Stimulated activated CD4-positive, alpha-beta T cell treated with anti-CD3 and anti-CD28 coated beads, Interleukin-1b, Interleukin-23, amount 100 ng/mL, for 4 hours (primary cell): ENCODE measurements around the gene TNRC6B.
A peak's percentile ranks its signal among the peaks of the same experiment; 100 is the strongest.
"Not testable (repeated sequence)": the region's sequence is repeated elsewhere in the genome, so short reads cannot be mapped to it uniquely, and the experiment has no call there.

ENCODE experiments used
- DNase-seq, 2 donors: peaks; one replicate each; pipeline ENCODE4 v3.0.0-alpha.2; 2020; ENCODE audit warnings: low read depth in 2 of 2

The TNRC6B gene

DNA sequence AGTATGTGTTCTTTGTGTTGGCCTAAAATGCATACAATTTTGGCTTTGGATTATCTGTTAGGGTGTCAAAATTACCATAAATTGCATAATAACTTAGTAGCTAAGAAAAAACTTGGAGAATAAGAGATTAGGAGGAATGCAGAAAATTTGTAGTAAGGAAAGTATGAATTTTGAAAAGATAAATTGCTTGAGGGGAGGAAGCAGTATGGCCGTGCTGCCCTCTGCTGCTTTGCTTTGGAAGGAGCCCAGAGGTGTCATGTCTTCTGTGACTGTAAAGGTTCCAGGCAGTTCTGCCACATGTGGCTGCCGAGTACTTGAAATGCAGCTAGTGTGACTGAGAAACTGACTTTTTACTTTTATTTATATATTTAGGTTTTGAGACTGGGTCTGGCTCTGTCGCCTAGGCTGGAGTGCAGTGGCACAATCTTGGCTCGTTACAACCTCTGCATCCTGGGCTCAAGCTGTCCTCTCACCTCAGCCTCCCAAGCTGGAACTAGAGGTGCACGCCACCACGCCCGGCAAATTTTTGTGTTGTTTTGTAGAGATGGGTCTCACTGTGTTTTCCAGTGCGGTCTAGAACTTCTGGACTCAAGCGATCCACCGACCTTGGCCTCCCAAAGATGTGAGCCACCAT lies 170.4 kb downstream of the TNRC6B start:
- peak; percentile 56 to 58 for DNase-seq

DNA sequence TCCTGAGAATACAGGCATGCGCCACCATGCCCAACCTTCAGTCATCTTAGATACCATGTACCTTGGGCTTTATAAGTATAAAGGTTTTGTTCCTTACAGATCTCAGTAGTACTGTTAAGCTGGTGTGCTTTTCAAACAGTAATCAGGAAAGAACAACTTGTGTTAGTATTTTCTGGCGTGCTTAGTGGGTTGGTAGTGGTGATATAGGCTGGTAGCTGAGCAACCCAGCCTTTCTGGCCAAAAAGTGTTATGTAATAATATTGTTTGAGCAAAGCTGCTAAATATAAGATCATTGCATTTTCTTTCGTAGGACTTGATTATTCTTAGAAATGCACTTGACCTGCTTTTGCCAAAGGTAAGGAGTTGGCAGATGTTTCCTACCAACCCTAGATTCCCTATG lies 175.0 kb downstream of the TNRC6B start:
- DNase-seq, result no peak

DNA sequence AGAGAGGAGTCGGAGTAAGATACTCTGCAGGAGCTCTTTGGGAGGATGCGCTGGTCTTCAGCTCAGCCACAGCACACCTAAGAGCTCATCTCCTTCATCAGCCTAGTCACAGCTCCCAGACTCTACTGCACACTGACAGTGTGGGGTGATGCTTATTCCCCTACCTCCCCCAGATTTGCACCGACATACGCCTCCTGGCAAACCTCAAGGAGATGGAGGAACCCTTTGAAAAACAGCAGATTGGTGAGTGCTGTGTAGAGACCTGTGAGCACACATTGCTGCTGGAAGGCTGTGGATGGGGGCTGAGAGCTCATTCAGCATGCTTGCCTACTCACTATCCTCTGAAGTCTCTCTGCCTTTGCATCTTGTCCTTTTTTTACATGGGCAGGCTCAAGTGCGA lies 183.4 kb downstream of the TNRC6B start:
- no peak for DNase-seq

DNA sequence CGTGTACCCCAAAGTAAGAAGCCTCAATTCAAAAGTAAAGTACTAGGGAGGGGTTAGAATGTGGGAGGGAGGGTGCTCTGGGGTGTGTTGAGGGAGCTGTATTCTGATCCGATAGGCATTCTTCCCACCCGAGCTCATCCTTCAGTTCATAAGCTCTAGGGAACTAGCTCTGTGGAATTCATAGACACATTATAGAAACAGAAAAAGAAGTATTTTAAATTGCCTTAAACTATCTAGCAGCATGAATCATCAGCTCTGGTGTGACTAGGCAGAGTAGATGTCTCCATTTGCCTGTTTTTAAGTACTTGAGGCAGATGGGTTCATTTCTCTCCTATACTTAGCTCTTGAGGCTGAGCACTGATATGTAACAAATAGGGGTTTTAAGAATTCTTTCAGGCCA lies 185.3 kb downstream of the TNRC6B start:
- DNase-seq, result no peak

DNA sequence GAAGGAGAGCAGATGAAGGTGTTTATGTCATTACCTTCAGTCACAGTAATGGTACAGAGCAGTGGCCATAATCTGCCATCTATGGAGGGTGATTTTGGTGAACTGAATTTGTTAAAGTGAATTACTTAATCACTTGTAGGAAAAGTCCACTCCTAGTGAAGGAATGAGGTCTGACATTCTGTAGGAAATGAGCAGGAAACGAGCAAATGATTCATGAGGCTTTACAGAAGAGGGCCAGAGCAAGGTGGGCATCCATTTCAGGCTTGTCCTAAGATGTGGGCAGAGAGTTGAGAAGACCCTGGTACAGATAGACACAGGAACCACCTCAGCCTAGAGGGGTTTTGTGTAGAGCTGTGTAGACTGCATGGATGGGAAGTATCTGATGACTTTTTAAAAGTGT lies 186.7 kb downstream of the TNRC6B start:
- DNase-seq, result no peak

DNA sequence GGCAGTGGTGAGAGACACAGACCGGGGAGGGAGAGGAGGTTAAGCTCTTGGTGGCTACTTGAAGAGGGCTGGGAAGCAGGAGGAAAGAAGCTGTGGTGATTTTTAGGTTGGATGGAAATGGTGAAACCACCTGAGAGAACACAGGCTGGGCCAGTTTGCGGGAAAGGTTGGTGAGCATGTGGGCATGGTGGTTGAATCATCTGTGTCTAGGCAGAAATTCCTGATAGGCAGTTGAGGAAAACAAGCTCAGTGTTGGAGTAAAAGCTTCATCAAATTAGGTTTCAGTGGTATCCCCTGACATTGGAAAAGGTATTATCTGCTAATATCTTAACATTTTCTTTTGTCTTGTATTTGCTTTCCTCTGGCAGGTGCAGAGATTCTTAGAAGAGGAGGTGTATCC lies 188.3 kb downstream of the TNRC6B start:
- no peak for DNase-seq

DNA sequence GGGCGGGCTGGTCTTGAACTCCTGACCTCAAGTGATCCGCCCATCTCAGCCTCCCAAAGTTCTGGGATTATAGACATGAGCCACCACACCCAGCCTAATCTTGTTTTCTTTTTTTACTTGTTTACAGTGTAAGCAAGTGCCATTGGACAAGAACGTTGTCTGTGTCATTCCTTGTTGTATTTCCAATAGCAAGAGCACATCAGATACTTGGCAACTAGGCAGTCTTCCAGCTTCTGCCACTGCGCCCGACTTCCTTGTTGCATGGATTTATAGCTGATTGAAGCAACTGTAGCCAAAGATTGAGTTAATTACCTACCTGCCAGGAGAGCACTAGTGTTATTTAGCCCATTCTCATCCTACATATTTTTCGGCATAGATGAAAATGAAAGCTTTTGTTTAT lies 189.6 kb downstream of the TNRC6B start:
- no peak for DNase-seq

DNA sequence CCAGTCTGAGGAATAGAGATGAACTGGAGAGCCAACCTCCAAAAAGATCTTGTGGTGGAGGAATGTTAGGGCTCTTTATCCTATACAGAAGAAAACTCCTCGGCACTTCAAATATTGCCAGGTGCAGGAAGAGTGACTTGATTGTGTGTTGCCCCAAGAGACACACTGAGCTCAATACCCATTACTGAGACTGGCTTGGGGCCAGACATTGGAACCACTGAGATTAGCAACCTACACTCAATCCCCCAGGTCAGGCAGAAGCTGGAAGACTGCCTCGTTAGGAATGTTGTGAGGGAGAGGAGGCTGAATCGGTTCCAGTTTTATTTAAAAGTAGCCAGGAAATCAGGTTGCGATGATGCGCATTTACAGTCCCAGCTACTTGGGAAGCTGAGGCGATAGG lies 190.3 kb downstream of the TNRC6B start:
- no peak for DNase-seq

DNA sequence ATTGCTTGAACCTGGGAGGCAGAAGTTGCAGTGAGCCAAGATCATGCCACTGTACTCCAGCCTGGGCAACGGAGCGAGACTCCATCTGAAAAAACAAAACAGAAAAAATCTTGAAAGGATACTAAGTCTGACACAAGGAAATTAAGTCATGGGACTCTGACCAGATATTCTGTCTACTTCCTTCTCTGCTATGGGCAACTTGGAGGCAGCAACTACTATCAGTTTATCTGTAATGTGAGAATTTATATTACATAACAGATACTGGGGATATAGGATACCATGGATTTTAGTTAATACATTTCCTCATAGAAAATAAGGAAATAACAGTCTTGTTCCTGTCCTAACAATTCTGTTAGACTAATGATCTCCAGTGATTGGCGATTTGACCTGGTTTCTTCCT lies 191.1 kb downstream of the TNRC6B start:
- no peak for DNase-seq

DNA sequence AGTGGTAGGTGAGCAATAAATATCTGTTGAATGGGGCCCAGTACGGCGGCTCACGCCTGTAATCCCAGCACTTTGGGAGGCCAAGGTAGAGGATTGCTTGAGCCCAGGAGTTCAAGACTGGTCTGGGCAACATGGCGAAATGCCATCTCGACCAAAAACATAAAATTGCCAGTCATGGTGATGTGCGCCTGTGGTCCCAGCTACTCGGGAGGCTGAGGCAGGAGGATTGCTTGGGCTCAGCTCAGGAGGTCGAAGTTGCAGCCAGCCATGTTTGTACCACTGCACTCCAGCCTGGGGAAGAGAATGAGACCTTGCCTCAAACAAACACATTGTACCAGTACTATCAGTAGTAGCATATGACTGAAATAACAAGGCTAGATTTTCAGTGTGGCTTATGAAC lies 196.8 kb downstream of the TNRC6B start:
- no peak for DNase-seq

DNA sequence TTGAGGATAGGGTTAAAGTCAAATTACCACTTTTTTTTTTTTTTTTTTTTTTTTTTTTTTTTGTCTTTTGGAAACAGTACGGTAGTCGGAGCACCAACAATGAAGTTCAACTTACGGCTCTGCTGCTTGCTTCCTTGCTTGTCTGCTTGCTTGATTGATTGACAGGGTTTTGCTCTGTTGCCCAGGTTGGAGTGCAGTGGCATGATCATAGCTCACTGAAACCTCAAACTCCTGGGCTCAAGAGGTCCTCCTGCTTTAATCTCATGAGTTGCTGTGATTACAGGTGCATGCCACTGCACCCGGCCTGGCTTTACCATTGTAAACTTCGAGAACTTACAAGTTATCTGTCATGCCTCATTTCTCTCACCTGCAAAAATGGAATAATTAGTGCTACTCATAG lies 198.4 kb downstream of the TNRC6B start:
- no peak for DNase-seq

DNA sequence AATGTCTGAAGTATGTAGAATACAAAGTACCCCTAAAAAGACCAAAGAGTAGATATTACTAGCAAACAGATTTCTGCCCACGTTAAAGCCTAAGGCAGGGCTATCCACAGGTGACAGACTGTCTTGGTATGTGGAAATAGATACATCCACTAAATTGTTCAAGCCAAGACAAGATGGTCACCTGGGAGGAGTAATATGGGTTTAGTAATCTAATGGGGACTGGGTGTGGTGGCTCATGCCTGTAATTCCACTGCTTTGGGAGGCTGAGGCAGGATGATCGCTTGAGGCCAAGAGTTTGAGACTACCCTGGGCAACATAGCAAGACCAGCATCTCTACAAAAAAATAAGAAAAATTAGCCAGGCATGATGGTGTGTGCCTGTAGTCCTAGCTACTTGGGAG lies 200.2 kb downstream of the TNRC6B start:
- no peak for DNase-seq

DNA sequence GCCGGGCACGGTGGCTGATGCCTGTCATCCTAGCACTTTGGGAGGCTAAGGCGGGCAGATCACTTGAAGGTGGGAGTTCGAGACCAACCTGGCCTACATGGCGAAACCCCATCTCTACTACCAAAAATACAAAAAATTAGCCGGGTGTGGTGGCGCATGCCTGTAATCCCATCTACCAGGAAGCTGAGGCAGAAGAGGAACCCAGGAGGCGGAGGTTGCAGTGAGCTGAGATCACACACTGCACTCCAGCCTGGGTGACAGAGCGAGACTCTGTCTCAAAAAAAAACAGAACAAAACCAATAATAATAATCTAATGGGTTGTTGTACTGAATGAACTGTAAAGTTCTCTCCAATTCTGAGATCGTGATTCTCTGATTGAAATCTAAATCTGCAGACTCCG lies 200.7 kb downstream of the TNRC6B start:
- not testable (repeated sequence) for DNase-seq

DNA sequence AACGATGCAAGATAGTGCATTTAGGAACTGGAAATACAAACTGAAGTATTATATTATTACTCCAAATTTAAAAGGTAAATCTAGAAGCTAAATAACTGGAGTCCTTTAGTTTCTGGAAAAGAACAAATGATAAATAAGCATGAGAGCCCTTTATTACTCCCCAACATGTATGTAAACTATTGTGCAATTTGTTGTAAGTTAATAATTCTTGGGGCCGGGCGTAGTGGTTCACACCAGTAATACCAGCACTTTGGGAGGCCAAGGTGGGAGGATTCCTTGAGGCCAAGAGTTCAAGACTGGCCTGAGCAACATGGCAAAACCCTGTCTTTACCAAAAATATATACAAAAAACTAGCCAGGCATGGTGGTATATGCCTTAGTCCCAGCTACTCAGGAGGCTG lies 203.7 kb downstream of the TNRC6B start:
- DNase-seq, result no peak

DNA sequence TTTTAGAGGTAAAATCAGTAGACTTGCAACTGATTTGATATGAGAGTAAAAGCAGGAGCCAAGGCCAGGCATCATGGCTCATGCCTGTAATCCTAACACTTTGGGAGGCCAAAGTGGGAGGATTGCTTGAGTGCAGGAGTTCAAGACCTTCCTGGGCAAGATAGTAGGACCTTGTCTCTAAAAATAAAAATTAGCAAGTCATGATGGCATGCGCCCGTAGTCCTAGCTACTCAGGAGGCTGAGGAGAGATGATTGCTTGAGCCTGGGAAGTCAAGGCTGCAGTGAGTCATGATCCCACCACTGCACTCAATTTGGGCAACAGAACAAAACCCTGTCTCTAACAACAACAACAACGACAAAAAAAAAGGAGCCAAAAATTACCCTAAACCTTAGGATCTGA lies 206.2 kb downstream of the TNRC6B start:
- no peak for DNase-seq

DNA sequence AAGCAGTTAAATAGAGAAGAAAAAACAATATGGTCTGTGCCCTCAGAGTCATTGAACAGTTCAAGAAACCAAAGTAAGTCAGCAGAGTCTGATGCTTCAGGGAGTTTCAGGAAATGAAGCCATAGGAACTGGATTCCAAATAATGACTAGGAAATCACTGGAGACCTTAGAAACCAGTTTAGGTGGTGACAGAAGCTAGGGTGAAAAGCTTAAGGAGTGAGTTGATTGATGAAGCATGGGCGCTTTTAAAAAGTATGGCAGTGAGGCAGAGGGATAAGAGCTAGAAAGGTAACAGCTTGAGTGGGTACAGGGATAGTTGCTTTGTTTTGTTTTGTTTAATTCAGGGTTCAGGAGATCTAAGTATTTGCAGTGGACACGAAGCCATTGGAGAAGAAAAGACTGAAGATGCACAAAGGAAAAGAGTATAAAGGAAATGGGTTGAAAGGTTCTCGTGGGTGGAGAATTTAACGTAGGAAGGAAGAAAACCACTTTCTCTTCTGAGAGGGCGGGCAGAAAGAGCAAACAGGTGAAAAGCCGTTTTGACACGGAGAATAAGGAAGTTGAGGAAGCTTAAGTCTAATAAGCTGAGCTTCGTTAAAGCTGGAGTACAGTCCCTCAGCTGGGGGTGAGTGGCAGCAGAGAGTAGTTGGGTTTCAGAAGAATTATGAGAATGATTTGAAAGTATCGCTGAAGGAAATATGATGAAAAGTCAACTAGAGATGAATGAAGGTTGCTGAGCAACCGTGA lies 207.5 kb downstream of the TNRC6B start:
- peak in 1 of 2 donors; percentile 21 for DNase-seq
